ENCODE results near the gene TMEM169.
"Not testable (repeated sequence)": the region's sequence is repeated elsewhere in the genome, so short reads cannot be mapped to it uniquely, and the experiment has no call there.

TMEM169 gene

DNA sequence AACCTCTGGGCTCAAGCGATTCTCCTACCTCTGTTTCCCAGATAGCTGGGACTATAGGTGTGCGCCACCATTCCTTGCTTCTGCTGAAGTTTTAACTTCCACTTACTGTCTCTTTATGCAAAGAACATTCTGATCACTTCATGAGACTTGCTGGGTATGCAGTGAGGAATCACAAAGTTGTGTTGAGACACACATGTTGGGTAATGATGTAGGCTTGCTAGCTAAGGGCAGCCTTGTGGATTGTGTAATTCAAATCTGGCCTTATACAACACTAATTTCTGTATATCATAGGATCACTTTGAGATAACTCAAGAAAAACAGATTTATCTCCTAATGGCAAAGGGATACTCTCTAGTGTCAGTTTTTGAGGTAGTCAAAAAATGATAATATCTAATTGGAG lies 51.7 kb downstream of the TMEM169 start:
- peak in 1 of 2 experiments; percentile 72 for DNase-seq (ENCODE audit: low read depth in 1 of 2, low spot score in 1 of 2)
- no peak overlapping the region for H3K4me3 ChIP-seq (replicated peaks; ENCODE audit: insufficient read depth, low read length)
- no peaks in the 10 kb centered on the region for H3K27me3 ChIP-seq (ENCODE audit: insufficient read depth, poor library complexity, severe bottlenecking)
- TF ChIP-seq POLR2AphosphoS5 (IDR thresholded peaks at IDR 0.05; ENCODE audit: low read depth) (no peak), SPI1 (IDR thresholded peaks at IDR 0.05; ENCODE audit: borderline replicate concordance, low read depth) (no peak), GABPA (IDR thresholded peaks at IDR 0.05; ENCODE audit: low read depth) (no peak)
- TF ChIP-seq, protein P1, sequence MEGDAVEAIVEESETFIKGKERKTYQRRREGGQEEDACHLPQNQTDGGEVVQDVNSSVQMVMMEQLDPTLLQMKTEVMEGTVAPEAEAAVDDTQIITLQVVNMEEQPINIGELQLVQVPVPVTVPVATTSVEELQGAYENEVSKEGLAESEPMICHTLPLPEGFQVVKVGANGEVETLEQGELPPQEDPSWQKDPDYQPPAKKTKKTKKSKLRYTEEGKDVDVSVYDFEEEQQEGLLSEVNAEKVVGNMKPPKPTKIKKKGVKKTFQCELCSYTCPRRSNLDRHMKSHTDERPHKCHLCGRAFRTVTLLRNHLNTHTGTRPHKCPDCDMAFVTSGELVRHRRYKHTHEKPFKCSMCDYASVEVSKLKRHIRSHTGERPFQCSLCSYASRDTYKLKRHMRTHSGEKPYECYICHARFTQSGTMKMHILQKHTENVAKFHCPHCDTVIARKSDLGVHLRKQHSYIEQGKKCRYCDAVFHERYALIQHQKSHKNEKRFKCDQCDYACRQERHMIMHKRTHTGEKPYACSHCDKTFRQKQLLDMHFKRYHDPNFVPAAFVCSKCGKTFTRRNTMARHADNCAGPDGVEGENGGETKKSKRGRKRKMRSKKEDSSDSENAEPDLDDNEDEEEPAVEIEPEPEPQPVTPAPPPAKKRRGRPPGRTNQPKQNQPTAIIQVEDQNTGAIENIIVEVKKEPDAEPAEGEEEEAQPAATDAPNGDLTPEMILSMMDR (IDR thresholded peaks at IDR 0.05; ENCODE audit: insufficient read depth, low read length), result no peak
- TF ChIP-seq, protein P2, sequence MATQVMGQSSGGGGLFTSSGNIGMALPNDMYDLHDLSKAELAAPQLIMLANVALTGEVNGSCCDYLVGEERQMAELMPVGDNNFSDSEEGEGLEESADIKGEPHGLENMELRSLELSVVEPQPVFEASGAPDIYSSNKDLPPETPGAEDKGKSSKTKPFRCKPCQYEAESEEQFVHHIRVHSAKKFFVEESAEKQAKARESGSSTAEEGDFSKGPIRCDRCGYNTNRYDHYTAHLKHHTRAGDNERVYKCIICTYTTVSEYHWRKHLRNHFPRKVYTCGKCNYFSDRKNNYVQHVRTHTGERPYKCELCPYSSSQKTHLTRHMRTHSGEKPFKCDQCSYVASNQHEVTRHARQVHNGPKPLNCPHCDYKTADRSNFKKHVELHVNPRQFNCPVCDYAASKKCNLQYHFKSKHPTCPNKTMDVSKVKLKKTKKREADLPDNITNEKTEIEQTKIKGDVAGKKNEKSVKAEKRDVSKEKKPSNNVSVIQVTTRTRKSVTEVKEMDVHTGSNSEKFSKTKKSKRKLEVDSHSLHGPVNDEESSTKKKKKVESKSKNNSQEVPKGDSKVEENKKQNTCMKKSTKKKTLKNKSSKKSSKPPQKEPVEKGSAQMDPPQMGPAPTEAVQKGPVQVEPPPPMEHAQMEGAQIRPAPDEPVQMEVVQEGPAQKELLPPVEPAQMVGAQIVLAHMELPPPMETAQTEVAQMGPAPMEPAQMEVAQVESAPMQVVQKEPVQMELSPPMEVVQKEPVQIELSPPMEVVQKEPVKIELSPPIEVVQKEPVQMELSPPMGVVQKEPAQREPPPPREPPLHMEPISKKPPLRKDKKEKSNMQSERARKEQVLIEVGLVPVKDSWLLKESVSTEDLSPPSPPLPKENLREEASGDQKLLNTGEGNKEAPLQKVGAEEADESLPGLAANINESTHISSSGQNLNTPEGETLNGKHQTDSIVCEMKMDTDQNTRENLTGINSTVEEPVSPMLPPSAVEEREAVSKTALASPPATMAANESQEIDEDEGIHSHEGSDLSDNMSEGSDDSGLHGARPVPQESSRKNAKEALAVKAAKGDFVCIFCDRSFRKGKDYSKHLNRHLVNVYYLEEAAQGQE (IDR thresholded peaks at IDR 0.05; ENCODE audit: insufficient replicate concordance, low read depth), result no peak
- H3K27ac ChIP-seq (replicated peaks), result peak overlapping the region; percentile 44; the same call in 1 of the 2 replicates

DNA sequence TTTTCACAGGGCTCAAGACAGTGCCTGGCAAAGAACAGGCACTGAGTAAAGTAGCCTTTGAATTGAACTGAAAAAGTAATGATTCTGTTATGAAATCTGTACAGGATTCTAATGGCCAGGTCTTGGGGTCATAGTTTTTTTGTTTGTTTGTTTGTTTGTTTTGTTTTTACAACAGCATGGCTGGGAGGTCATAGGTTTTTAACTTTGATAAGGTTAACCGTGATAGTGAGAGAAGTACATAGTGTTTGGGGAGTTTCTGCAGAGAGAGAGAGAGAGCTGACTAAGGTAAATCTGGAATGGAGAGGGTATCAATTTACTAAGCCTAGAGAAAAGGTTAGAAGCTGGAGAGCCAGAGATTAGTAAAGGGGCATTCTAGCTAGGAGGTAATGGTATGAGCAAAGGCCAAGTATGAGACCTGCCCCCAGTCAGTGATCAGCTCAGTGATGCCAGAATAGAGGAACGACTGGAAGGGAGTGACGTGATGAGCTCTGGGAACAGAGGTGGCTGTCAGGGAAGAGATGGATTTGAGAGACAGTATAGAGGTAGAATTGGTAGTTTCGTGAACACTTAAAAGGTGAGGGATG lies 53.3 kb downstream of the TMEM169 start:
- Histone ChIP-seq H3K27ac (replicated peaks) (no peak overlapping the region), H3K4me3 (replicated peaks; ENCODE audit: insufficient read depth, low read length) (no peak overlapping the region), H3K27me3 (ENCODE audit: insufficient read depth, poor library complexity, severe bottlenecking) (no peaks in the 10 kb centered on the region)
- no peak for TF ChIP-seq SPI1 (IDR thresholded peaks at IDR 0.05; ENCODE audit: borderline replicate concordance, low read depth)
- DNase-seq (ENCODE audit: low read depth in 1 of 2, low spot score in 1 of 2), result no peak

DNA sequence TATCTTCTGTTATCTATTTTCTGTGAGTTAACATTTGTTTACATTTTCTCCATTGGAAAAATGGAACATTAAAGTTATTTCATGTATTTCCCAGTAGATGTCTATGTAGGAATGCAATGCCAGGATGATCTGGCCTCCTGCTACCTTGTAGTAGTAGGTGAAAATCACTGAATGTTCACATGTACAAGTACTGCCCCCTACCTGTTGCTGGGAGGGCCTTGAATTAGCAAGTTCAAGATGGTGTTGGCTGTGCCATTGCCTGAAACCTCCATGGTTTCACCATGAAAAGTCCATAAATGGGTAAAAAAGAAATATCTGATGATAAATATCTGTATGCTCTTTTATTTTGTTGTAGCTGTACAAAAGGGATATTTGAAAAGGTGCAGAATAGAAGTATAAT lies 58.2 kb downstream of the TMEM169 start:
- no peak overlapping the region for H3K27ac ChIP-seq (replicated peaks)
- H3K27me3 ChIP-seq (ENCODE audit: insufficient read depth, poor library complexity, severe bottlenecking), result no peaks in the 10 kb centered on the region
- DNase-seq (ENCODE audit: low read depth in 1 of 2, low spot score in 1 of 2), result peak in 1 of 2 experiments; percentile 28
- no peak overlapping the region for H3K4me3 ChIP-seq (replicated peaks; ENCODE audit: insufficient read depth, low read length)
- no peak for TF ChIP-seq SPI1 (IDR thresholded peaks at IDR 0.05; ENCODE audit: borderline replicate concordance, low read depth)
- TF ChIP-seq GABPA (IDR thresholded peaks at IDR 0.05; ENCODE audit: low read depth), result no peak
- TF ChIP-seq, protein P2 (IDR thresholded peaks at IDR 0.05; ENCODE audit: insufficient replicate concordance, low read depth), result no peak
- TF ChIP-seq POLR2AphosphoS5 (IDR thresholded peaks at IDR 0.05; ENCODE audit: low read depth), result no peak
- TF ChIP-seq, protein P1 (IDR thresholded peaks at IDR 0.05; ENCODE audit: insufficient read depth, low read length), result no peak

DNA sequence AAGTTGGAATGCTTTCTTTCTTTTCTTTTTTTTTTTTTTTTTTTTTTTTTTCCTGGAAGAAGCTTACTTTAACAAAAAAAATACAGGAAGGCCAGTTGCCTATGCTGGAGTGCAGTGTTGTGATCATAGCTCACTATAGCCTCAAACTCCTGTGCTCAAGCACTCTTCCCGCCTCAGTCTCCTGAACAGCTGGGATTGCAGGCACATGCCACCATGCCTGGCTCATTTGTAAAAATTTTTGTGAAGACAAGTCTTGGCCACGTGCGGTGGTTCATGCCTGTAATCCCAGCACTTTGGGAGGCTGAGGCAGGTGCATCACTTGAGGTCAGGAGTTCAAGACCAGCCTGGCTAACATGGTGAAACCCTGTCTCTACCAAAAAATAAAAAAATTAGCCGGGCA lies 59.8 kb downstream of the TMEM169 start:
- H3K4me3 ChIP-seq (replicated peaks; ENCODE audit: insufficient read depth, low read length); H3K27me3 ChIP-seq (ENCODE audit: insufficient read depth, poor library complexity, severe bottlenecking); H3K27ac ChIP-seq (replicated peaks); DNase-seq (ENCODE audit: low read depth in 1 of 2, low spot score in 1 of 2): not testable (repeated sequence)

DNA sequence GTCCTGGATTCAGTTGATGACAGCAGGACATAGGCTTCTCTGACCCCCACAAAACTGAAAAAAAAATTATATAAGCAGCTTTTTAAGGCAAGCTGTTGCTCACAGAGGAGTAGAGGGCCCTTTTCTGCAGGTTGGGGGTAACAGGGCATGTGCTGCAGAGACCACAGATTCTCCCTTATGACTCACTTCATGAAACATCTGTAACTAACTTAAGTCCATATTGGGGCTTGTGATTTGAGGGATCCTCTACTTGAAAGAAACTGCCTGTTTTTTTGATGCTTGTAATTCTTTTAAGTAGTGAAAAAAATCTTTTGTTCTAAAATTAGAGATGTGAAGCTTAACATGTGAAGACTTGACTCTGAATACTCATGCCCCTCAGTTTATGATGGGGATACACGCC lies 60.8 kb downstream of the TMEM169 start:
- no peaks in the 10 kb centered on the region for H3K27me3 ChIP-seq (ENCODE audit: insufficient read depth, poor library complexity, severe bottlenecking)
- TF ChIP-seq GABPA (IDR thresholded peaks at IDR 0.05; ENCODE audit: low read depth), result no peak
- TF ChIP-seq, protein P1 (IDR thresholded peaks at IDR 0.05; ENCODE audit: insufficient read depth, low read length), result no peak
- DNase-seq (ENCODE audit: low read depth in 1 of 2, low spot score in 1 of 2), result no peak
- H3K4me3 ChIP-seq (replicated peaks; ENCODE audit: insufficient read depth, low read length), result no peak overlapping the region
- no peak overlapping the region for H3K27ac ChIP-seq (replicated peaks)

Measured in HL-60 (cell line).